ENCODE results near the gene CD2BP2.
"Not testable (repeated sequence)": the region's sequence is repeated elsewhere in the genome, so short reads cannot be mapped to it uniquely, and the experiment has no call there.

DNA sequence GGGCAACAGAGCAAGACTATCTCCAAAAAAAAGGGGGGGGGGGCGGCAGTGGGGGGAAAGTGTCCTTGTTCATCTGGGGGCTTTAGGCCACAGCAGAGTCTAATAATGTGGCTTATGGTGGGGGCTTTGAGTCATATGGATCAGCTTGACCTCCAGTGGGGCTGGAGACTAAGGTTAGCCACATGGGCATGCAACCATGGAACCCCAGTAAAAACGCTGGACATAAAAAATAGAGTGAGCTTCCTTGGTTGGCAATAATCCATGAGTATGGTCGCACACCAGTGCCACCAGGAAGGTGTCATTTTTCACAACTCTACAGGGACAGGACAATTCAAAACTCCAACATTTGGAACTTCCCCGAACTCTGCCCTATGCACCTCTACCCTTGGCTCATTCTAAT lies 44.2 kb downstream of the CD2BP2 start:
- TF ChIP-seq, protein P1, sequence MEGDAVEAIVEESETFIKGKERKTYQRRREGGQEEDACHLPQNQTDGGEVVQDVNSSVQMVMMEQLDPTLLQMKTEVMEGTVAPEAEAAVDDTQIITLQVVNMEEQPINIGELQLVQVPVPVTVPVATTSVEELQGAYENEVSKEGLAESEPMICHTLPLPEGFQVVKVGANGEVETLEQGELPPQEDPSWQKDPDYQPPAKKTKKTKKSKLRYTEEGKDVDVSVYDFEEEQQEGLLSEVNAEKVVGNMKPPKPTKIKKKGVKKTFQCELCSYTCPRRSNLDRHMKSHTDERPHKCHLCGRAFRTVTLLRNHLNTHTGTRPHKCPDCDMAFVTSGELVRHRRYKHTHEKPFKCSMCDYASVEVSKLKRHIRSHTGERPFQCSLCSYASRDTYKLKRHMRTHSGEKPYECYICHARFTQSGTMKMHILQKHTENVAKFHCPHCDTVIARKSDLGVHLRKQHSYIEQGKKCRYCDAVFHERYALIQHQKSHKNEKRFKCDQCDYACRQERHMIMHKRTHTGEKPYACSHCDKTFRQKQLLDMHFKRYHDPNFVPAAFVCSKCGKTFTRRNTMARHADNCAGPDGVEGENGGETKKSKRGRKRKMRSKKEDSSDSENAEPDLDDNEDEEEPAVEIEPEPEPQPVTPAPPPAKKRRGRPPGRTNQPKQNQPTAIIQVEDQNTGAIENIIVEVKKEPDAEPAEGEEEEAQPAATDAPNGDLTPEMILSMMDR (IDR thresholded peaks at IDR 0.05) = not testable (repeated sequence)
- not testable (repeated sequence) for TF ChIP-seq POLR2A (IDR thresholded peaks at IDR 0.05)

Data from adrenal gland (tissue), 5 donors.